OCI-LY3 (cell line): ENCODE data around the gene CETP.

Source experiments
- EZH2phosphoT487 ChIP-seq: fragments of 200-600 bp; shearing (Covaris generic); IDR thresholded peaks from 2 replicates; pipeline ENCODE4 v1.6.1; 2018; ENCODE audit warnings: antibody characterized with exemption, mixed run types, low read depth
- TF ChIP-seq, protein P1 (sequence below): fragments of 200-600, 300-600 bp; sonication (generic); IDR thresholded peaks from 2 replicates; pipeline ENCODE4 v1.5.1; 2014; ENCODE audit warnings: antibody characterized with exemption, low read length, low read depth

DNA sequence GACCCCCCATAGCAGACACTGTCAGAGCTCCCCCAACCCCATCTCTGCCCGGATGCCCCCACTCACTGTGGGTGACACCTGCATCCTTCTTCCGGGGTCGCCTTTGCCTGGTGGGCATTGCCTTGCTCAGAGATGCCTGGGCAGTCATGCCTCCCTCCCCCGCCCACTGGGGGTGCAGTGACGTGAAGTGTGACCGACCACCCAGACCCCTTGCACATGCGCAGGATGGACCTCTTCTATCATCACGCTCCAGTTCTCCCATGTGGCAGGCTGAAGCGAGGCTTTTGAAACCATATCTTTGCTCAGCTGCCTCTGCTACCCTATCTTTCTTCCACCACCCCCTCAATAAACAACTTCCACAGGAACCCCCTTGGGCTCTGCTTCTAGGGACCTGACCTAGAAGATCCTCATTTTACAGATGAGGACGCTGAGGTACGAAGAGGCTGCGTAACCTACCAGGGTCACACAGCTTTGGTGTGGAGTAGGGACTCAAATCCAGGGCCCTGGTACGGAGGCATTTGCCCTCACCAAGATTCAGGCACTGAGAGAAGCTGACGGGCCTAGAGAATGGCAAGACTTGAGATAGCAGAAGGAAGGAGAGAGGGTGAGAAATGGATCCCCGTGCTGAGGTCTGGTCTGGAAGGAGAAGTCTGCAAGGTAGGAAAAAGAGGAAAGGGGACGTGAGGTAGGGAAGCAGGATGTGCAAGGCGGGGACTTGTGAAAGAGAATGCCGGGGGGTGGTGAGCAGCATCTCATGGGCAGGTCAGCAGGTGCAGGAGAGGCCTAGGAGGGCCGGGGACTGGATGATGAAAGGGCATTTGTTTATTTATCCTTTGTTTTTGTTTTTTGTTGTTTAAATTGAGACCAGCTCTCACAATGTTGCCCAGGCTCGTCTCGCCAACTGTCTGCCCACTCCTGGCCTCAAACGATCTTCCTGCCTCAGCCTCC lies 42.0 kb downstream of the CETP start:
- TF ChIP-seq, protein P1, sequence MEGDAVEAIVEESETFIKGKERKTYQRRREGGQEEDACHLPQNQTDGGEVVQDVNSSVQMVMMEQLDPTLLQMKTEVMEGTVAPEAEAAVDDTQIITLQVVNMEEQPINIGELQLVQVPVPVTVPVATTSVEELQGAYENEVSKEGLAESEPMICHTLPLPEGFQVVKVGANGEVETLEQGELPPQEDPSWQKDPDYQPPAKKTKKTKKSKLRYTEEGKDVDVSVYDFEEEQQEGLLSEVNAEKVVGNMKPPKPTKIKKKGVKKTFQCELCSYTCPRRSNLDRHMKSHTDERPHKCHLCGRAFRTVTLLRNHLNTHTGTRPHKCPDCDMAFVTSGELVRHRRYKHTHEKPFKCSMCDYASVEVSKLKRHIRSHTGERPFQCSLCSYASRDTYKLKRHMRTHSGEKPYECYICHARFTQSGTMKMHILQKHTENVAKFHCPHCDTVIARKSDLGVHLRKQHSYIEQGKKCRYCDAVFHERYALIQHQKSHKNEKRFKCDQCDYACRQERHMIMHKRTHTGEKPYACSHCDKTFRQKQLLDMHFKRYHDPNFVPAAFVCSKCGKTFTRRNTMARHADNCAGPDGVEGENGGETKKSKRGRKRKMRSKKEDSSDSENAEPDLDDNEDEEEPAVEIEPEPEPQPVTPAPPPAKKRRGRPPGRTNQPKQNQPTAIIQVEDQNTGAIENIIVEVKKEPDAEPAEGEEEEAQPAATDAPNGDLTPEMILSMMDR: no peak
- TF ChIP-seq EZH2phosphoT487: no peak
